Mesenchymal stem cell (in vitro differentiated cells and primary cell): Measurements from ENCODE around the gene PRELID1.
A peak's percentile ranks its signal among the peaks of the same experiment; 100 is the strongest.

Source experiments
- DNase-seq: peaks from one replicate; pipeline ENCODE4 v3.0.0-alpha.2; 2013
- H2AFZ ChIP-seq: one replicate; pipeline ENCODE4 v1.6.1; 2013; ENCODE audit warnings: low read depth, mild to moderate bottlenecking, control low read depth, inconsistent platforms, low read length, moderate library complexity
- H2AK5ac ChIP-seq: 2 replicates; pipeline ENCODE4 v1.6.1; 2013; ENCODE audit warnings: low read length, moderate library complexity, mild to moderate bottlenecking, inconsistent platforms; ENCODE audit not compliant: severe bottlenecking
- H2BK120ac ChIP-seq: one replicate; pipeline ENCODE4 v1.6.1; 2013; ENCODE audit warnings: low read depth, mild to moderate bottlenecking, inconsistent platforms, low read length, moderate library complexity
- H2BK12ac ChIP-seq, 2 experiments: one replicate each; pipeline ENCODE4 v1.6.1; 2013; ENCODE audit warnings: inconsistent platforms in 2 of 2, low read length in 2 of 2, mild to moderate bottlenecking in 2 of 2, moderate library complexity in 2 of 2, control low read depth in 1 of 2
- H2BK15ac ChIP-seq: one replicate; pipeline ENCODE4 v1.6.1; 2013; ENCODE audit warnings: mild to moderate bottlenecking, low read depth, inconsistent platforms; ENCODE audit not compliant: poor library complexity, severe bottlenecking
- H2BK5ac ChIP-seq: 2 replicates; pipeline ENCODE4 v1.6.1; 2013; ENCODE audit warnings: low read depth, mild to moderate bottlenecking, low read length, control low read depth, inconsistent platforms; ENCODE audit not compliant: poor library complexity, severe bottlenecking
- H3K14ac ChIP-seq, 2 experiments: one replicate each; pipeline ENCODE4 v1.6.1; 2013; ENCODE audit warnings: inconsistent platforms in 2 of 2, low read length in 2 of 2, control low read depth in 1 of 2, mild to moderate bottlenecking in 1 of 2, moderate library complexity in 1 of 2
- H3K18ac ChIP-seq, 2 experiments: one replicate each; pipeline ENCODE4 v1.6.1; 2013; ENCODE audit warnings: inconsistent platforms in 2 of 2, low read length in 2 of 2, control low read depth in 1 of 2, low read depth in 1 of 2, mild to moderate bottlenecking in 1 of 2
- H3K23ac ChIP-seq, 2 experiments: one replicate each; pipeline ENCODE4 v1.6.1; 2013; ENCODE audit warnings: inconsistent platforms in 2 of 2, low read length in 2 of 2, mild to moderate bottlenecking in 2 of 2, moderate library complexity in 2 of 2, control low read depth in 1 of 2
- H3K27ac ChIP-seq: 2 replicates; pipeline ENCODE4 v1.5.1; 2013; ENCODE audit warnings: mild to moderate bottlenecking, moderate library complexity, low read length, control low read depth, inconsistent platforms; ENCODE audit not compliant: poor library complexity, severe bottlenecking
- H3K27me3 ChIP-seq, 2 experiments: 2 replicates each; pipeline versions ENCODE4 v1.6.1 to v1.7.0; 2013; ENCODE audit warnings: low read length in 2 of 2, mild to moderate bottlenecking in 2 of 2, moderate library complexity in 2 of 2, control low read depth in 1 of 2, inconsistent platforms in 1 of 2; ENCODE audit not compliant: control insufficient read depth in 1 of 2, insufficient read depth in 1 of 2
- H3K36me3 ChIP-seq, 2 experiments: 2 replicates each; pipeline versions ENCODE4 v1.6.1 to v1.7.0; 2013; ENCODE audit warnings: low read length in 2 of 2, control low read depth in 1 of 2, inconsistent platforms in 1 of 2, low read depth in 1 of 2, mild to moderate bottlenecking in 1 of 2; ENCODE audit not compliant: insufficient read depth in 2 of 2, control insufficient read depth in 1 of 2
- H3K4ac ChIP-seq, 2 experiments: one replicate each; pipeline ENCODE4 v1.6.1; 2013; ENCODE audit warnings: inconsistent platforms in 2 of 2, low read length in 2 of 2, mild to moderate bottlenecking in 2 of 2, moderate library complexity in 2 of 2, control low read depth in 1 of 2, low read depth in 1 of 2
- H3K4me1 ChIP-seq: 2 replicates; pipeline ENCODE4 v1.6.1; 2013; ENCODE audit warnings: low read depth, low read length, control low read depth; ENCODE audit not compliant: control insufficient read depth, insufficient read depth
- H3K4me2 ChIP-seq: 2 replicates; pipeline ENCODE4 v1.6.1; 2013; ENCODE audit warnings: low read length, mild to moderate bottlenecking, inconsistent platforms; ENCODE audit not compliant: poor library complexity, severe bottlenecking
- H3K4me3 ChIP-seq, 2 experiments: 2 replicates each; pipeline versions ENCODE4 v1.5.1 to v1.7.0; 2013; ENCODE audit warnings: low read length in 2 of 2, mild to moderate bottlenecking in 2 of 2, control low read depth in 1 of 2, low read depth in 1 of 2; ENCODE audit not compliant: insufficient read depth in 1 of 2
- H3K79me1 ChIP-seq: replicated peaks from 2 replicates; pipeline ENCODE4 v1.6.1; 2013; ENCODE audit warnings: mild to moderate bottlenecking, control low read depth, low read length, inconsistent platforms; ENCODE audit not compliant: poor library complexity, severe bottlenecking
- H3K9ac ChIP-seq: 2 replicates; pipeline ENCODE4 v1.7.0; 2013; ENCODE audit warnings: mild to moderate bottlenecking, low read length, moderate library complexity
- H3K9me3 ChIP-seq: 2 replicates; pipeline ENCODE4 v1.7.0; 2013; ENCODE audit warnings: mild to moderate bottlenecking, low read length; ENCODE audit not compliant: control insufficient read depth
- H4K8ac ChIP-seq: one replicate; pipeline ENCODE4 v1.6.1; 2013; ENCODE audit warnings: inconsistent platforms, mild to moderate bottlenecking, low read length, moderate library complexity
- H4K91ac ChIP-seq: one replicate; pipeline ENCODE4 v1.6.1; 2013; ENCODE audit warnings: mild to moderate bottlenecking, low read length, inconsistent platforms
- WGBS: methylation state at CpG from one replicate; pipeline ENCODE4 v1.1.7; 2013; ENCODE audit warnings: mixed read lengths; 5-methylcytosine and 5-hydroxymethylcytosine counted together

The PRELID1 gene

GRCh38 chr5:177276886-177277285 lies 26.7 kb upstream of the PRELID1 start:
- Histone ChIP-seq H2BK5ac (no peak overlapping the region), H2BK120ac (no peak overlapping the region), H3K79me1 (peaks cover 15% of the 10 kb centered on the region), H3K4me3 (no peak overlapping the region), H3K4ac (no peak overlapping the region), H2BK12ac (no peak overlapping the region), H4K8ac (no peak overlapping the region), H3K27me3 (no peaks in the 10 kb centered on the region), H3K23ac (no peak overlapping the region), H2AK5ac (no peak overlapping the region), H3K27ac (peak overlapping the region; percentile 20), H3K9ac (no peak overlapping the region), H3K4me1 (peaks cover 4% of the 10 kb centered on the region), H3K4me2 (no peak overlapping the region), H3K14ac (no peak overlapping the region), H4K91ac (no peak overlapping the region), H2BK15ac (no peak overlapping the region), H3K9me3 (no peaks in the 10 kb centered on the region), H2AFZ (no peak overlapping the region), H3K18ac (no peak overlapping the region), H3K36me3 (peaks cover 36 to 89% of the 10 kb centered on the region in 2 experiments)
- no peak for DNase-seq
- WGBS: no CpG with 5 or more reads among the region's 1 CpG

- Histone ChIP-seq H3K18ac (no peak overlapping the region), H3K4ac (no peak overlapping the region), H3K36me3 (peaks cover 28 to 90% of the 10 kb centered on the region in 2 experiments), H3K27me3 (no peaks in the 10 kb centered on the region), H3K9me3 (no peaks in the 10 kb centered on the region), H2BK5ac (no peak overlapping the region), H2BK15ac (no peak overlapping the region), H2BK12ac (no peak overlapping the region), H3K4me2 (no peak overlapping the region), H2BK120ac (no peak overlapping the region), H3K23ac (no peak overlapping the region), H3K4me1 (no peaks in the 10 kb centered on the region), H3K79me1 (peaks cover 24% of the 10 kb centered on the region), H4K8ac (no peak overlapping the region), H3K9ac (no peak overlapping the region), H3K4me3 (no peak overlapping the region), H4K91ac (no peak overlapping the region), H3K14ac (no peak overlapping the region), H3K27ac (no peak overlapping the region), H2AFZ (no peak overlapping the region), H2AK5ac (no peak overlapping the region)
- DNase-seq: no peak
- 95% methylated on average over 2 of the region's 2 CpGs for WGBS
These were observed 15.4 kb upstream of the PRELID1 start for GRCh38 chr5:177288191-177288590.

GRCh38 chr5:177290816-177291596 lies 12.6 kb upstream of the PRELID1 start:
- Histone ChIP-seq H3K4me3 (no peak overlapping the region), H4K91ac (no peak overlapping the region), H4K8ac (no peak overlapping the region), H3K23ac (no peak overlapping the region), H2BK12ac (no peak overlapping the region), H3K36me3 (peaks cover 47 to 90% of the 10 kb centered on the region in 2 experiments), H3K79me1 (peaks cover 35% of the 10 kb centered on the region), H2BK15ac (no peak overlapping the region), H2BK120ac (no peak overlapping the region), H3K14ac (no peak overlapping the region), H2AFZ (no peak overlapping the region), H3K27me3 (no peaks in the 10 kb centered on the region), H3K4ac (no peak overlapping the region), H3K4me2 (no peak overlapping the region), H2BK5ac (no peak overlapping the region), H2AK5ac (no peak overlapping the region), H3K27ac (no peak overlapping the region), H3K18ac (no peak overlapping the region), H3K4me1 (no peaks in the 10 kb centered on the region), H3K9ac (no peak overlapping the region), H3K9me3 (no peaks in the 10 kb centered on the region)
- WGBS: 98% methylated on average over 11 of the region's 12 CpGs
- no peak for DNase-seq

GRCh38 chr5:177291735-177292134 lies 11.9 kb upstream of the PRELID1 start:
- Histone ChIP-seq H3K4me2 (no peak overlapping the region), H3K27ac (no peak overlapping the region), H2BK12ac (no peak overlapping the region), H3K4me1 (no peaks in the 10 kb centered on the region), H3K14ac (no peak overlapping the region), H2BK120ac (no peak overlapping the region), H2AK5ac (no peak overlapping the region), H2BK5ac (no peak overlapping the region), H3K36me3 (peaks cover 54 to 90% of the 10 kb centered on the region in 2 experiments), H2BK15ac (no peak overlapping the region), H3K18ac (no peak overlapping the region), H2AFZ (no peak overlapping the region), H3K4me3 (no peak overlapping the region), H3K4ac (no peak overlapping the region), H4K91ac (no peak overlapping the region), H3K9ac (no peak overlapping the region), H3K9me3 (no peaks in the 10 kb centered on the region), H3K23ac (no peak overlapping the region), H4K8ac (no peak overlapping the region), H3K79me1 (peaks cover 41% of the 10 kb centered on the region), H3K27me3 (no peaks in the 10 kb centered on the region)
- WGBS: over 99% methylated on average over 6 of the region's 7 CpGs
- DNase-seq: no peak
